D721Med (cell line): ENCODE data around the gene TEDDM1.

Source experiments
- DNase-seq: peaks from one replicate; pipeline ENCODE4 v3.0.0; 2011; ENCODE audit warnings: low spot score; ENCODE audit not compliant: insufficient read length
- FAIRE-seq: peaks from 2 replicates; lab custom pipeline; 2011; peaks lifted over from hg19 to GRCh38; lab: Jason Lieb, UNC
- CTCF ChIP-seq: IDR thresholded peaks from 2 replicates; pipeline ENCODE4 v1.5.1; 2012; ENCODE audit warnings: mild to moderate bottlenecking, control low read depth; ENCODE audit not compliant: insufficient read depth; ENCODE audit errors: missing control alignments

The TEDDM1 gene

DNA sequence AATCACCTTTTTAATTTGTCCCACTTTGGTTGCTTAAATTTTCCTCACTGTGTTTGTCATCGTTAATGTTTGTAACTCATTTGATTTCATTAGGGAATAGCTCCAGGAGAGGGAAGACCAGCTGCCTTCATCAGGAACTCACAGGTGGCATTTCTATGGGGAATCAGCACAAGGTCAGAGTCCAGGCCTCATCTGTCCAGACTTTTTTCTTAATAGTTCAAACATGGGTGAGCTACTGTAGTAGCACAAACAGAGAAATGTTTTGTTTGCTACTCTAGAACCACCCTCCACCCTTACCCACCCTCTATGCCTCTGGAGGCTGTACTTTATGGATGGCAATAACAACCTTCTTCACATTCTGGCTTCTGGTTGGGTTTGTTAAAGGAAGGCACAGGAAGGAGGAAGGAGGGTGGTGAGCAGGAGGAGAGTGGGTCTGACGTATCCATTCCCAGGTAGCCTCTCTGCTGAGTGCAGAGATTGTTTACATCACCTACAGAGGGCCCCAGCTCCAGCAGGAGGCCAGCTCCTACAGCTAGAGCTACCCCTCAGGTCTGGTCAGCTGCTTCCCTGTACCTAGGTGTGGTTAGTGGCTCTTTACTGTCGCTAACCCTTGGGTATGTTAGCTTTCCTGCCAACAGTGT, 8.1 kb upstream of the TEDDM1 start:
- TF ChIP-seq CTCF, result no peak
- DNase-seq, result no peak
- FAIRE-seq, result no peak

DNA sequence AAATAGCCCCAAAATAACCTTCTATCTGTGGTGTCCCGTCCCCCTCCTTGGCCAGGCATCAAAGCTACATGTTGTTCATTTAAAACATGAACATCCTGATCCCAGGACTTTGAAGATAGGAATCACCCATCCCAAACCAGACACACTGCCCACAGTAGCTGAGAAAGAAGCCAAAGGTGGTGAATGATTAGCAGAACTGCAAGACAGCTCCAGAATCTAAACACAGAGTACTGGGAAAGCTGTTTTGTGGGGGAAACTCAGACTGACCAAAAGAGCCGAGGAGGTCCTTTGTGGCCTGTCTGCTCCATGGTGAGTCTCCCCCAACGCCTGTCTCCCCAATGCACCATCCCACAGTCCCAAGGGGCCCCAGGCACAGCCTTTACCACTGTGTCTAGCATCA, 7.3 kb upstream of the TEDDM1 start:
- no peak for TF ChIP-seq CTCF
- FAIRE-seq (no peak), DNase-seq (no peak)

DNA sequence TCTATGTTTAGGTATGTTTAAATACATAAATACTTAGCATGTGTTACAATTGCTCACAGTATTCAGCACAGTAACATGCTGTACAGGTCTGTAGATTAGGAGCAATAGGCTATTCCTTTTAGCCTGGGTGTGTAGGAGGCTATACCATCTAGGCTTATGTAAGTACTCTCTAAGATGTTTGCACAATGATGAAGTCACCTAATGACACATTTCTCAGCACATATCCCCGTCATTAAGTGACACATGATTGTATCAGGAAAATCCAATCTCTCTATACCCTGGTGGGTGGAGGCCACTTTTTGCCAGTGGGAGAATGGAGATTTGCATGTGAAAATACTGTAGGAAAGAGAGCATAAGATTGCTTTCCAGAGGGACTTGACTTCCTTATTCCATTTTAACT, 5.5 kb upstream of the TEDDM1 start:
- FAIRE-seq, result no peak
- TF ChIP-seq CTCF, result no peak
- no peak for DNase-seq

DNA sequence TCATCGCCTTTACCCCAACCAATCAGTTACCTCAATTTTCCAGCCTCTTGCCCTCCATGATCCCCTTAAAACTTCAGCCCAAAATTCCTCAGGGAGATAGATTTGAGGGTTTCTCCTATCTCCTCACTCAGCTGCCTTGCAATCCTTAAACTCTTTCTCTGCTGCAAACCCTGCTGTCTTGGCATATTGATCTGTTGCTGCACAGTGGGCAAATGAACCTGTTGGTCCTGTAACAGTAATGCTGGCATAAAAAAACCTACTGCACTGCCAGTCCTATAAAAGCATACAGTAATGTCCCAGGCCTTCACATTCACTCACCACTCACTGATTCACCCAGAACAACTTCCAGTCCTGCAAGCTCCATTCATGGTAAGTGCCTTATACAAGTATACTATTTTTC, 5.1 kb upstream of the TEDDM1 start:
- DNase-seq, result no peak
- no peak for FAIRE-seq
- no peak for TF ChIP-seq CTCF

DNA sequence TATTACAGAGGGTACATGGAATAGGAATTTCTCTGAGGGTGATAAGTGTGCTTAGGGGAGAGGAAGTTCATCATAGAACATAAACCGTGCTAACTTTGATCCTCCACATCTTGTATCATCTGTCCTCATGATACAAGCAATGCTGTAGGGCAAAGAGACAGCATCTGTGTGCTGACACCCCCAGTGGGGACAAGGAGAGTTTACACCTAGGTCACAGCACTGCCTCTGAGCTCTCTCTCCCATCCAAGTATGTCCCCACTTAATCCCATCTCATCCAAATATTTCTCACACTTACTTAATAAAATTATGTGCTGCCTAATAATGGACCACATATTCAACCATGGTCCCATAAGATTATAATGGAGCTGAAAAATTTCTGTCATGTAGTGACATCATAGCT, 4.3 kb upstream of the TEDDM1 start:
- FAIRE-seq (no peak), DNase-seq (no peak)
- no peak for TF ChIP-seq CTCF

DNA sequence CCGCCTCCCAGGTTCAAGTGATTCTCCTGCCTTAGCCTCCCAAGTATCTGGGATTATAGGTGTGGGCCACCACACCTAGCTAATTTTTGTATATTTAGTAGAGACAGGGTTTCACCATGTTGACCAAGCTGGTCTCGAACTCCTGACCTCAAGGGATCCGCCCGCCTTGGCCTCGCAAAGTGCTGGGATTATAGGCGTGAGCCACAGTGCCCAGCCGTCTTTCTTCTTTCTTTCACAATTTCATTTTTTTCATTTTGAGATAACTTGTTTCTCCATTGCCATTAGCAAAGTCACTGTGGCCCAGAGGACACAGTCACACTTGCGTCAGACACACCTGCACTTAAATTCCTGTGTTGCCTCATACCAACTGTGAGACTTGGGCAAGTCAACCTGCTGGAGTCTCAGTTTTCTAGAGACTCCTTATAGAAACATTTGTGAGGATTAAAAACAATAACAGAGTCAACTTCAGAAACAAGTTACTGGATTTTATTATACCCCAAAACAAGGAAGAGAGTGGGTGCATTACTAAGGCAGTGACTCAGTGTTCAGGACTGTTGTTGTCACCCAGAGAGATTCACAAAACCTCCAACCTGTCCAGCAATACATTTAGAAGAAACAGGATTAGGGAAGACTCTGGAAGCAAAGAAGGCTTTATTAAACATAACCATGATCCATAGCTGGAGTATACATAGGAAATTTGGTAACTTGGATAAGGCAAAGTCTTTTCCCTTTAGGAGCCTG, 2.6 kb downstream of the TEDDM1 start:
- no peak for TF ChIP-seq CTCF
- no peak for FAIRE-seq
- no peak for DNase-seq

DNA sequence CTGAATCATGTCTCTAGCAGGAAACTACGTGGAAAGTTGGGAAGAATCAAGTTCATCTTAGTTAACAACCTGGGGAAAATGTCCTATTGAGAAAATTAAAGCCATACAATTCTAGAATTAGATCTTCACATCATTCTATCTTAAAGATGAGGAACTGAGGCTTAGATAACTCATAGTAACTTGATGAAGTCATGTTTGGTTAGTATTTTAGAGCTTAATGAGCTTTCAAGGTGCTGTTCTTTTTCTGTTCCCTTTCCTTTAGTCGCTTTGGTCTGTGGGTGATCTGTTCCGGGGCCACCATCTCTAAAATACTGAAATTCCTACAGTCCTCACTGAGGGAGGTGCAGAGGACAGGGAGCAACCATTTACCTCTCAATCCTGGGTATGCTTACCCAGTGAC, 4.6 kb downstream of the TEDDM1 start:
- FAIRE-seq (peak; percentile 25), DNase-seq (no peak)
- TF ChIP-seq CTCF, result no peak
